Measurements from ENCODE around the gene SEMA4D.

SEMA4D gene

DNA sequence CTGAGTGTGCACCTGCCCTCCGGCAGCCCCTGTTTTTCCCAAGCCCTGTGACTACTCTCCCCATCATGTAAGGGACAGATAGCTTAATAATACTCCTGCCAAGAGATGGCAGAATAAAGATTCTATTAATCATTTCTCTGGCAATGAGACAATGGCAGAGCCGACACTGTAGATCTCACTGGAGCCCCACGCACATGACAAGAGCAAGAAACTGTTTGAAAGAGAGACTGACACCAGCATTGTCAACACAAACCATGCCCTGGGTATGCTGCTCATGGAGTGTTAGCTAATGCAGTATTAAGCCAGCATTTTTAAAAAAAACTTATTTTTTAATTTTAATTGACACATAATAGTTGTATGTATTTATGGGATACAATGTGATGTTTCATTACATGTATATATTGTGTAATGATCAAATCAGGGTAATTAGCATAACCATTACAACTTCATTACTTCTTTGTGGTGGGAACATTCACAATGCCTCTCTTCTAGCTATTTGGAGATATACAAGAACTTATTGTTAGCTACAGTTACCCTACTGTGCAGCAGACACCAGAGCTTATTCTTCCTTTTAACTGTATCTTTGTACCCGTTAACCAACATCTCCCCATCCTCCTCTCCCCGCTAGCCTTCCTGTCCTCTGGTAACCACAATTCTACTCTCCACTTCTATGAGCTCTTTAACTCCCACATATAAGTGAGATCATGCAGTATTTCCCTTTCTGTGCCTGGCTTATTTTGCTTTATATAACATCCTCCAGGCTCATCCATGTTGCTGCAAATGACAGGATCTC, 31.5 kb upstream of the SEMA4D start:
- no peak for DNase-seq (ENCODE audit: low spot score)

DNA sequence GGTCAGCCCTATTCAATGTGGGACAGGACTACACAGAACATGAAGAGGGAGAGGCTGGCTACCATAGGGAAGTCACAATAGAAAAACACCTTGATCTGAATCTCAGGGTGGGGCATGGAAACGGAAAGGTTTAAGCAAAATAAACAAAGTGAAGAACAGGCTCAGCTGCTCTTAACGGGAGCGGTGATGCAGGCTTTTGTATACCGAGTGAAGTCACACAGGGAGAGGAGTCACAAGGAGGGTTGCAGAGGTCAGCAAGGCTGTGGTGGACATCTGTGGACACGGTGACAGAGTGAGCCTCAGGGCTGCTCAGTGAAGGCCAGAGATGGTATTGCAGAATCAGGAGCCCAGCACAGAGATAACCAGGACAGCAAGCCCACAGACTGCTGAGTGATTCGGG, 30.6 kb upstream of the SEMA4D start:
- DNase-seq (ENCODE audit: low spot score), result peak; percentile 23

DNA sequence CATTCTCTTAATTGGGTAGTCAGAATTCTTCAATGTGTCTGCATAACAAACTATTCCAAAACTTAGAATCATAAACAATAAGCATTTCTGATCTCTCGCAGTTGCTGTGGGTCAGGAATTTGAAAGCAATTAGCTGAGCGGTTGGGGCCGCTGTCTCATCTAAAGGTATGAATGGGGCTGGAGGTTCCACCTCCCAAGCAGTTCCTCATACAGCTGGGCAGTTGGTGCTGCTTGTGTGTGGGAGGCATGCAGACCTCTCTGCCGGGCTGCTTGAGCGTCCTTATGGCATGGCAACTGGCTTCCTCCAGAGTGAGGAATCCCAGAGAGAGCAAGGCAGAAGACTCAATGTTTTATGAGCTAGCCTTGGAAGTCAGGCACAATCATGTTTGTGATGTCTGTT, 30.2 kb upstream of the SEMA4D start:
- DNase-seq (ENCODE audit: low spot score), result no peak

DNA sequence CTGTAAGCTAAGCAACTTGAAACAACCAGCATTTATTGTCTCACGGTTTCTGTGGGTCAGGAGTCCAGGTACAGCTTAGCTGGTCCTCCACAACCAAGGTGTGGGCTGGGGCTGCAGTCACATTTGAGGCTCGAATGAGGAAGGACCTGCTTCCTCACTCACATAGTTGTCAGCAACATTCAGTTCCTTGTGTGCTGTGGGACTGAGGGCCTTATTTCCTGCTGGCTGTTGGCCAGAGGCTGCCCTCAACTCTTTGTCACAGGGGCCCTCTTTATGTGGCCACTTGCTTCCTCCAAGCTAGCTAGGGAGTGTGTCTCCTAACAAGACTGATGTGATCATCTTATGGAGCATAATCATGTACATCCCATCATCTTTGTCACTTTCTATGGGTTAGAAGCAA, 29.2 kb upstream of the SEMA4D start:
- peak; percentile 75 for DNase-seq (ENCODE audit: low spot score)

DNA sequence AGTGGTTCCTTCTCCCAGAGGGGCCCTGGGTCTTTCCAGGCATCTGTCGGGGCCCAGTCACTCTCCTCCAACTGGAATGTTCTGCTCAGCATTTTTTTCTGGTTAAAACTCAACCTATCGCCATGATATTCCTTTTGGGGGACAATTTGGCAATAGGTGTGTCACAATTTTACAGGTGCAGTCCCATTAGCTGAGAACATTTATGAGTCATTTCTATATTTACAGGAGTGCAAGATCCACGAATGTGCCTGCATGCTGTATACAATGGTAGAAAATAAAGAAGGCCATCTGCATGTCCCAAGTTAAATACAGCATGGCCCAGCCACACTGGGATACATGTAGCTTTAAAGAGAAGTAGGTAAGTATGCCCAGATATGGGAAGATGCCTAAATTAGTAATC, 28.8 kb upstream of the SEMA4D start:
- DNase-seq (ENCODE audit: low spot score), result no peak

DNA sequence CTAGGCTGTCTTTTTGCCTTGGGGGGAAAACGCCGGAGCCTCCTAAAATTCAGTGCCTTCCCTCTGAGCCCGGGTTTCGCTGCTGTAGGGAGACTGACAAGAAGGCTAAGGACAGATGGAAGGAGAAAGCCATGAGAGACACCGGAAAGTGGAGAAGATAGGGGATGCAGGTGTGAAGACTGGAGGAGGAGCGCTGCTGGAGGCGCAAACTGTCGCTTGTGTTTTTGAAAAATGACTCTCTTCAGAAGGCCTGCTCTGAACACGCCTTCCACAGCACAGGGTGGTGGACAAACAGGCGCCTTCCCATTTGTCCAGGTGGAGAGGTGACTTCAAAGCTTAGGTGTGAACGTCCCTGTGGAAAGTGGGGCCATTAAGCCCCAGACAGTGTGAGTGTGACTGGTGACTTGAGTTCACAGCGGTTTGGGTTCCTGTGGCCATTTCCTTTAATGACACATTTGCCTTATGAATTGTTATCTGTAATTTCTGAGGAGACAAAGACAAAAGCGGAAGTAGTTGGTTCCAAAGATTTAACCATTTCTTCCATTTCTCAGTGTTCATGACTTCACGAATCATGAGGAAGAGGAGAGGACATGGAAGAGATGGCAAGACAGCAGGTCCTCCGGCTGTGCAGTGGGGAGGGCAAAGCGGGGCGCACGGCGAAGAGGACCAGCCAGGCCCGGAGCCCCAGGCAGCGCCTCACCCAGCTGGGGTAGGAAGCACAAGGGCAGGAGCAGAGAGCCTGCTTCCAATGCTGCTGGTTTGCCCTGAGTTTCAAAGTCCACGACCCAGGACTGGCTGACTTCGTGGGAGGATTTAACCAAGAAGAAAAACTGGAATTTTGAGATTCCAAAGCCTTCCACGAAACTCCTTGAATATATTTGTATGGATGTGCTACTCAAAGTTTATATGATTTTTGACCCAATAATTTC, 27.8 kb upstream of the SEMA4D start:
- no peak for DNase-seq (ENCODE audit: low spot score)

DNA sequence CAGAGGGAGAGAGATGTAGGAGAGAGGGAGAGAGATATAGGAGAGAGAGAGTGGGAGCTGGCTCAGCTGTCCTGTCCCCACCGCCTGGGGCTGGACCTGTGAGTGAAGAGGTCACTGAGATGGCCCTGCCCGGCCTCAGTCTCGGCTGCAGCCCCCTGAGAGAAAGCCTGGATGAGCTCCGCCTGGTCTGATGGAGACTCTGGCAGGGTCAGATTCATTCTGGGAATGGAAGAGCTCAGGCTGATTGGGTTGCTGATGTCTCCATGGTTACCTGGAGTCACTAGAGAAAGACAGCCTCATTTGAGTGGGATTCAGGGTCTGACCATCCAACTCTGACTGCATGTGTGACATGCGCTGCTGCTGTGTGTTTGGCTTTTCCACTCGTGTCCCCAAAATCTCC, 27.1 kb upstream of the SEMA4D start:
- no peak for DNase-seq (ENCODE audit: low spot score)

DNA sequence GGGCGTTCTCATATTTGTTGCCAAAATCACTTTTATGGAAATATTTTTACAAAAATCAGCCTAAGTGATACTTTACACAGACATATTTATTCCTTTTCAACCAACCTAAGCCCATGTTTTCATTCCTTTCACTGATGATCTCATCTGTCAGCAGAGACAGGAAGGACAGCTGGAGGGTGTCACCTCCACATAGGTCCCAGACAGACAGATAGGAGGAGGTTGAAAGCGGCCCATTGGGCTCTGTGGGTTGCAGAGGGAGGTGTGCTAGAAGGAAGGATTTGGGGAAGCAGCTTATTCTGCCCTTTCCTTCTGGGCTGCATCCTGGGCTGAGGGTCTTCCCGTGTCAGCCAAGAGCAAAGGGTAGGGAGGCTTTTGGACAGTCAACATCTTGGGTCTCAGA, 26.0 kb upstream of the SEMA4D start:
- DNase-seq (ENCODE audit: low spot score), result no peak

DNA sequence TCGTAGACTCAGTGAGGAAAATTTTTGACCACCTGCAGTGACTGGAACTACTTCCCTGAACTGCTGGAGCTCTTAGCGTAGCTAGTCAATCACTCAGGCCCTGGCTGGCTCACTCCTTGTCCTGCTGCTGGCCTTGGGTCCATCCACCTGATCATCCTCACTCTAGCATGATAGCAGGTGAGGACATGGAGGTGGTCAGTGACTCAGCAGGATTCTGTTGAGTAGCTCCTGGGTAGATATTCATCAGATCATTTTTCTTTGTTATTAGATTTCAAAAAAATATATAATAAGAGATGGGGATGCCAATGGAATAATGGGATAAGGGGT, 25.0 kb upstream of the SEMA4D start:
- peak; percentile 50 for DNase-seq (ENCODE audit: low spot score)

DNA sequence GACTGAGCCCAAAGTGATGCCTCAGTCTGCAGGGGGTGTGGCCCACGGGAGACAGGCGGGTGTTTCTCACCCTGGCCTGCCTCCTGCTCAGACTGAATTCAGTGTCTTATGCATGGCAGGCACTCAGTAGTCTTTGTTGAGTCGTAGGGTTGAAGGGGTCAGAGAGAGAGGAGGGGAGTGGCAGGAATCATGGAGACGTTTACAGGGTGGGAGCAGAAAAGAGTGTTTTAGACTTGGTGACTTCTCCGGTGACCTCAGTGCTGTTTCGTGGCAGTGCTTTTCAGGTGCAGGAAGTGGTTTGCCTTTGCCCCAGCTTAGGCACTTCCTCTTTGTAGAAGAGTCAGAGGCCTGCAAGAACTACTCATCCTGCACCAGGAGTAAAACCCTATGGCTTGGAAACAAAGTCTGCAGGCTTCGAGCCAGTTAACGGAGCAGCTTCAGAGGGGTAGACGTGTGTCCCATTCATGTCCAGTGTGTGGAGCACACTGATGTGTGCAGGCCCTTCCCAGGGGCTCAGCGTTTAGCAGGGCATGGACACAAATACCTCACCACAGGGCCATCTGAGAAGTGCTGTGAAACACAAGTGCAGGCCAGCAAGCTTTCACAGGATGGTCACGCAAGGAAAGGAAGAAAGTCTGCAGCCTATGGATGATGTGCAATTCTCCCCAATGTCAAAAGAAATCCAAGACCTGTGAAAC, 24.5 kb upstream of the SEMA4D start:
- DNase-seq (ENCODE audit: low spot score), result peak; percentile 78

DNA sequence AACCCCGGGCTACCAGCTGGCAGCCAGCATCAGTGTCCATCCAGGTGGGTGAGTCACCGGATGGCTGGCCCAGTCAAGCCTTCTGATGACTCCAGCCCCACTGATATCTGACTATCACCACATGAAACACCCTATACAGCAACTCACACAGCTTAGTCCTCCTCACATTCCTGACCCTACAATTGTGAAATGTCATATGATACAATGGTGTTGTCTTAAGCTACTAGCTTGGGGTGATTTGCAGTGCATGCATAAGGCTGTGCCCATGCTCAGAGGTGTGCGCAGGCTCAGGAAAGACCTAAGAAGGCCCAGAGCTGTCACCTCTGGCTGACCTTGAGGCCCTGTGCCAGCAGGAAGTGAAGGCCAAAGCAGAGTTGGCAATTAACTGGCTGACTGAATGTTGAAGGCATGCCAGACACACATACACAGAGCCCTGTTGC, 21.5 kb upstream of the SEMA4D start:
- DNase-seq (ENCODE audit: low spot score), result peak; percentile 94

DNA sequence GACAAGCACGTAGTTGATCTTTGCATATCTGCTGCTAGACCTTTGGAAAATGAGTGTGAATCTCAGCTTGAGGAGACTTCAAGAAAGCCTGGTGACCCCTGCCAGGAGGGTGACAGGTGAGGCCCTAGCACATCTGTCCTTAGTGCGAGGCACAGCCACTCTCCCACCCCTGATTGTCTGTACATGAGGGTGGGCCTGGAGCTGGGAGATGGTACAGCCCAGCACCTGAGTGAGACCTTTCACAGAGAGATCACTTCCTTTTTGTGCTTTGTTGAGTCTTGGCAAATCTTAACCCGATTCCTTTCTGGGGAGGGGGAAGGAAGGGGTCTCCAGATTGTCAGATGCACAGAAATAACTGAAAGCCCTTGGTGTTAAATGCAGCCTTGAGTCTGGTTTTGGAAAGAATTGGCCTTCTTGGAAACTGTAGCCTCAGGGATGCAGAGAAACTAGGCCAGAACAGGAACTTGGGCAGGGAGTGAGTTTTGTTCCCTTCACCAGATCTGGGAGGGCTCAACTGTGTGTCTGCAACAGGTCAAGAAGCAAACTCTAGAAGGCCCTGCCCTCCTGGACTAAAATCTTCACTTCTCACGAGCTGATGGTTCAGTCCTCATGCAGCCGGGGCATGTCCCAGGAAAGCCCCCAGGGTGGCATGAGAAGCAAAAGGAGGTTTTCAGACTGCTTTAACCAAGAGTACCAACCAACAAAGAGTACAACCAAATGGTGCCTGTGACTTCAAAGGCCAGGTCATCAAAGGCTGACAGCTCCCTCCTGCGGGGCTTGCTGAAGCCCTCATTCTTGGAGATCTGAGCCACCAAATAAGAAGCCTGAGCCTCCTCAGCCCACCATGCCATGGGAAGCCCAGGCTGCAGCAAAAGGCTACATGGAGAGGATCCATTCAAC, 20.8 kb upstream of the SEMA4D start:
- DNase-seq (ENCODE audit: low spot score), result no peak

DNA sequence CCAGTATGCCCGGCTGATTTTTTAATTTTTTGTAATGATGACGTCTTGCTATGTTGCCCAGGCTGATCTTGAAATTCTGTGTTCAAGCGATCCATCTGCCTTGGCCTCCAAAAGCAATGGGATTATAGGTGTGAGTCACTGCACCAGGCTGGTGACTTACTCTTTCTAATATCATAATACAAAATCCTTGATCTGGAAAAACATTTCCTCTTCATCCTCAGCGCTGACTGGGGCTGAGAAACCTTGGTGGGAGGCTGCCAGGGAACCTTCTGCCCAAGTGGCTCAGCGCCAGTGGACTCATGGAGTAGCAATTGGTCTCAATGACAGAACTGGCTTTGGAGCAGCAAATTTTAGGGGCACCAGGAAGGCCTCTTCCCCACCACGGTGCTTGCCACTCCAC, 17.5 kb upstream of the SEMA4D start:
- DNase-seq (ENCODE audit: low spot score), result peak; percentile 70

DNA sequence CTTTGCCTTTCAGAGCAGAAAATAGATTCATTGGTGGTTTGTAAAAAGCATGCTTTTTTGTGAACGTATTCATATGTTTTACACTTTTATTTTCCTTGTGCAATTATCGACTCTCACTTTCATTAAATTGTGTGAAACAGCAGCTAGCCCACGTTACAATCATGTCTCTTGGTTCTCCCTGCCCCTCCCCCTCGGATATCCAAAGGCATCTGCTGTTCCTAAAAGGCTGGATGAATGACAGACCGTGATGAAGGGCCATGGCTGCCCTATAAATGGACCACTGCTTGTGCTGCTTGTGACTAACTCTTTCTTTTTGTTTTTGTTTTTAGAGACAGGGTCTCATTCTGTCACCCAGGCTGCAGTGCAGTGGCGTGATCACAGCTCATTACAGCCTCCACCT, 17.0 kb upstream of the SEMA4D start:
- DNase-seq (ENCODE audit: low spot score), result no peak

DNA sequence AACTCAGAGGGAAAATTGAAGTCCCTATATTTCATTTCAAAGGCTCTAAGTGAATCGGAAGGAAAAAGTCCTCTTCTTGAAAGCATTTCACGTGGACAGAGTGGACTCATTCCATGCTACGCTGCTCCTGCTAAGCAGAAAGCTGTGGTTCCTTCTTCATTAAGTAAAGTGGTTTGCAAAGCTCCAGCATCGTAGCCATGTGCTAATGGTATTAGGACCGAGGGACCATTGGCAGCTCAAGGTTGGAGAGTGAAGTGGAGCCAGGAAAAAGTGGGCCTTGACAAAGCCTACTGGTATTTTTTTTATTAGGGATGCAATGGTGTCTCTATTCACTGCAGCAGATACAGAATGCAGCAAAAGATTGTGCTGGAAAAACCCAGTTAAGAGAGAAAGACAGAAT, 16.4 kb upstream of the SEMA4D start:
- DNase-seq (ENCODE audit: low spot score), result no peak

DNA sequence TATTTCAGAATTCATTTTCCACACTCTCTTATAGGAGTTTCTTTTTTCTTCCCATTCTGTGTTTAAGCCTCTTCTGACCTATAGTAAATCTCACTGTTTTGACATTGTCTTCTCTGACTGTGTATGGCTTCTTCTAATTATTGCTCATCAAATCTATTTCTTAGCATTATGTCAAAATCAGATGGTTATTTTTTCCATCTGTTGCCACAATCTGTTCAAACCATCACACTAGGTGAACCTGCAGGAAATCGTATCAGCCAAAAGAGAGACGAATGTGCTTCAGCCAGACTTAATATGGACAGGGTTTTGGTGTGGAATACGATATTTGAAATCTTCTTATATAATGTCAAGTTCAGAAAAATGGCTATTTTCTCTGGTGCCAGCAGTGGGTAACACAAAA, 15.9 kb upstream of the SEMA4D start:
- DNase-seq (ENCODE audit: low spot score), result no peak

DNA sequence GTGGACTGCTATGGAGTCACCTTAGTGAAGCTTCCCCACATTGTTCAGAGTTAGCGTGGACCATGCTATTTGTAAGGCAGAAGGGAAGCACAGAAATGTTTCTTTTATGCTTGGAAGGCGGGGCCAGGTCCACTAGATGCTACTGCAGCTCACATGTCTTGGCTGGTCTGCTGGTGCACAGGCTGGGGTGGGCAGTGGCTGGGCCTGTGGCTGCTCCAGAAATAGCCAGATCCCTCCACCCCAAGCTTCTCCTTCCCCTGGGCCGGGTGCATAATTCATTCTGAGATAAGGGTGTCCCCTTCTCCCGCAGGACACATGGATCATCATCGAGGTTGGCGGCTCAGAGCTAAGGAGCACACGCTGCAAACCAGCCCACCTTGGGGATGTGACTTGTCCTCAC, 14.5 kb upstream of the SEMA4D start:
- DNase-seq (ENCODE audit: low spot score), result no peak

DNA sequence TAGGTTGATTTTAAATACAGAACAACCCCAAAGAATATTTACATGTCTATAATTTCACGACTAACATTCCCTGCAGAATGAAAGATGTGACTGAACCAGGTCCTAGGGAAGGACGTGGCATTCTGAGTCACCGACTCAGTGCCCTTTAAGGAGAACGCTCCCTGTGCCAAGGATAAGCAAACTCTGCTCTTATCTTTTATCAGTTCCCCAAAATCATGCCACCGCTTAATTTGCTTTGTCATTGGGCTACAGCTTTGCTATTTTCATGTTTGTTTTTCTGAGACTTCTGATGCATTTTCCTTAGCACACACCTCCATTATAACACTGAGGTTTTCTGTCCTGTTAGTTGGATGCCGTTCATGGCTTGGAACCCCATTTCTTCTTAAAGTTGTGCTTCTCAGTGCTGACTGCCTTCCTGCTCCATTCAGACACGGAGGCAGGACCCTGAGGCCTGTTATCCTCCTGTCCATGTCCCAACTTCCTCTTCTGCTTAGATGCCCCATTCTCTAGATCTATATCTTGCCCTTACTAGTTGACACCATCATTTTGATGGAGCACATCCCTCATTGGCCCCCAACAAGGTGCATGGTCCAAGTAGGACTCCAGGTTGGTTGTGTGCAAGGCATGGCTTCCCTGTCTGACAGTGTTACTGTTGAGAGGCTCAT, 11.2 kb upstream of the SEMA4D start:
- no peak for DNase-seq (ENCODE audit: low spot score)

DNA sequence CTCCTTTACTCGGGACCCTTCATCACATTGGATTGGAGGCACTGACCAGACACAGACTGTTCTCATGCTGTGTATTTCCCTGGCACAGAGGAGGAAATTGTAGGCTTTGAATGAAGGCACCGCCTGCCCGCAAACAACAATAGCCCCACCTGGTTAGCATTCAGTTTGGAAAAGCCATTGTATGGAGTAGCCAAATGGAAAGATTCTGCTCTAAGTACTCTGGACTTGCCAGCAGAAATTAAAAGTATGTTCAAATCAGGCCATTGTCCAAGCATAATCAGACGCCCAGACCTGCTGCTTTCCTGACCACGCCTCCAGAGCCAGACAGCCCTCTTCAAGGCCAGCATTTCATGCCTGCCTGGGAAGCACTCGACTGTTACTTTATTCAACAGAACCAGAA, 8.0 kb upstream of the SEMA4D start:
- DNase-seq (ENCODE audit: low spot score), result peak; percentile 63

DNA sequence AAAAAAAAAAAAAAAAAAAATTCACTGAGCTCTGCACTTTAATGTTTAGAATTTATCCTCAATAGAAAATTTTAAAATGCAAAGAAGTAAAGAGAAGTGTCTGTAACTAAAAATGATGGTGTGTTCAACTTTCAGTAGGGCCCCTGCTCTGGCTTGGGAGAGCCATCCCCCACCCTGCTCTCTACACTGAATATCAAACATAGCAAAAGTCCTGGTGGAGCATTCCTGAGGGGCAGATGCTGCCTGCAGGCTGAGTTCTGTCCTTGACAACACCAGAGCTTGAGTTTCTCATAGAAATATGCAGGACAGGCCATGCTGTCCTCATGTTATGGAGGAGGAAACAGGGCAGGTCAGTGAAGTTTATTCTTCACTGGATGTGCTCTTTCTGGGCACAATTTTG, 7.1 kb upstream of the SEMA4D start:
- no peak for DNase-seq (ENCODE audit: low spot score)

DNA sequence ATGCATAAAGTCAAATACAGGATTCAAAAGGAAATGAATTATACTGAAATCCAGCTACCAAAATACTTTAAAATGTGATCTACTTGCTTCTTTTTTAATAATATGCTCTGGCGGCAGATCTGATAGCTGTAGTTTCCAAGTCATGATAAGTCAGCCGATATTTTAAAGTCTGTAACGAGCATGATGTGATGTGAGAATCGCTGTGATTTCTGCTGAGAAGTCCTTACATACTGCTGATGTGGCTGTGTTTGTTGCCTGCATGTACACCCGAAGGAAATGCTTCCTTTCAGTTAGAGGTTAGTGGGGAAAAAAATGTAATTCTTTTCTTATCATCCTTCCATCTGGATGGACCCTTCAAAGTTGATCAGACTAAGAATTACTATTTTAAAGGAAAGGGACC, 4.8 kb upstream of the SEMA4D start:
- DNase-seq (ENCODE audit: low spot score), result no peak

Measured in kidney tubule cell (primary cell).